GM12874 (cell line): Measurements from ENCODE around the gene PCDHA4.

Experiments used
- TF ChIP-seq, protein P1 (sequence below): IDR thresholded peaks from 2 replicates; pipeline ENCODE4 v1.5.1; 2011; ENCODE audit warnings: low read depth, mild to moderate bottlenecking, control low read depth, low read length, moderate library complexity; ENCODE audit not compliant: insufficient read depth

PCDHA4 gene

DNA sequence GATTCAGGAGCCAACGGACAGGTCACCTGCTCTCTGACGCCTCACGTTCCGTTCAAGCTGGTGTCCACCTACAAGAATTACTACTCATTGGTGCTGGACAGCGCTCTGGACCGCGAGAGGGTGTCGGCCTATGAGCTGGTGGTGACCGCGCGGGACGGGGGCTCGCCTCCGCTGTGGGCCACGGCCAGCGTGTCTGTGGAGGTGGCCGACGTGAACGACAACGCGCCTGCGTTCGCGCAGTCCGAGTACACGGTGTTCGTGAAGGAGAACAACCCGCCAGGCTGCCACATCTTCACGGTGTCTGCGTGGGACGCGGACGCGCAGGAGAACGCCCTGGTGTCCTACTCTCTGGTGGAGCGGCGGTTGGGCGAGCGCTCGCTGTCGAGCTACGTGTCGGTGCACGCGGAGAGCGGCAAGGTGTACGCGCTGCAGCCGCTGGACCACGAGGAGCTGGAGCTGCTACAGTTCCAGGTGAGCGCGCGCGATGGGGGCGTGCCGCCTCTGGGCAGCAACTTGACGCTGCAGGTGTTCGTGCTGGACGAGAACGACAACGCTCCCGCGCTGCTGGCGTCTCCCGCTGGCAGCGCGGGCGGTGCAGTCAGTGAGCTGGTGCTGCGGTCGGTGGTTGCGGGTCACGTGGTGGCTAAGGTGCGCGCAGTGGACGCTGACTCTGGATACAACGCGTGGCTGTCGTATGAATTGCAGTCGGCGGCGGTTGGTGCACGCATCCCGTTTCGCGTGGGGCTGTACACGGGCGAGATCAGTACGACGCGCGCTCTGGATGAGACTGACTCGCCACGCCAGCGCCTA lies 50.5 kb downstream of the PCDHA4 start:
- TF ChIP-seq, protein P1, sequence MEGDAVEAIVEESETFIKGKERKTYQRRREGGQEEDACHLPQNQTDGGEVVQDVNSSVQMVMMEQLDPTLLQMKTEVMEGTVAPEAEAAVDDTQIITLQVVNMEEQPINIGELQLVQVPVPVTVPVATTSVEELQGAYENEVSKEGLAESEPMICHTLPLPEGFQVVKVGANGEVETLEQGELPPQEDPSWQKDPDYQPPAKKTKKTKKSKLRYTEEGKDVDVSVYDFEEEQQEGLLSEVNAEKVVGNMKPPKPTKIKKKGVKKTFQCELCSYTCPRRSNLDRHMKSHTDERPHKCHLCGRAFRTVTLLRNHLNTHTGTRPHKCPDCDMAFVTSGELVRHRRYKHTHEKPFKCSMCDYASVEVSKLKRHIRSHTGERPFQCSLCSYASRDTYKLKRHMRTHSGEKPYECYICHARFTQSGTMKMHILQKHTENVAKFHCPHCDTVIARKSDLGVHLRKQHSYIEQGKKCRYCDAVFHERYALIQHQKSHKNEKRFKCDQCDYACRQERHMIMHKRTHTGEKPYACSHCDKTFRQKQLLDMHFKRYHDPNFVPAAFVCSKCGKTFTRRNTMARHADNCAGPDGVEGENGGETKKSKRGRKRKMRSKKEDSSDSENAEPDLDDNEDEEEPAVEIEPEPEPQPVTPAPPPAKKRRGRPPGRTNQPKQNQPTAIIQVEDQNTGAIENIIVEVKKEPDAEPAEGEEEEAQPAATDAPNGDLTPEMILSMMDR, result no peak

DNA sequence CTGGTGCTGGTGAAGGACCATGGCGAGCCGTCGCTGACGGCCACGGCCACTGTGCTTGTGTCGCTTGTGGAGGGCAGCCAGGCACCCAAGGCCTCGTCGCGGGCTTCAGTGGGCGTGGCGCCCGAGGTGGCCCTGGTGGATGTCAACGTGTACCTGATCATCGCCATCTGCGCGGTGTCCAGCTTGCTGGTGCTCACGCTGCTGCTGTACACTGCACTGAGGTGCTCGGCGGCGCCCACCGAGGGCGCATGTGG lies 51.0 kb downstream of the PCDHA4 start:
- TF ChIP-seq, protein P1, result no peak

DNA sequence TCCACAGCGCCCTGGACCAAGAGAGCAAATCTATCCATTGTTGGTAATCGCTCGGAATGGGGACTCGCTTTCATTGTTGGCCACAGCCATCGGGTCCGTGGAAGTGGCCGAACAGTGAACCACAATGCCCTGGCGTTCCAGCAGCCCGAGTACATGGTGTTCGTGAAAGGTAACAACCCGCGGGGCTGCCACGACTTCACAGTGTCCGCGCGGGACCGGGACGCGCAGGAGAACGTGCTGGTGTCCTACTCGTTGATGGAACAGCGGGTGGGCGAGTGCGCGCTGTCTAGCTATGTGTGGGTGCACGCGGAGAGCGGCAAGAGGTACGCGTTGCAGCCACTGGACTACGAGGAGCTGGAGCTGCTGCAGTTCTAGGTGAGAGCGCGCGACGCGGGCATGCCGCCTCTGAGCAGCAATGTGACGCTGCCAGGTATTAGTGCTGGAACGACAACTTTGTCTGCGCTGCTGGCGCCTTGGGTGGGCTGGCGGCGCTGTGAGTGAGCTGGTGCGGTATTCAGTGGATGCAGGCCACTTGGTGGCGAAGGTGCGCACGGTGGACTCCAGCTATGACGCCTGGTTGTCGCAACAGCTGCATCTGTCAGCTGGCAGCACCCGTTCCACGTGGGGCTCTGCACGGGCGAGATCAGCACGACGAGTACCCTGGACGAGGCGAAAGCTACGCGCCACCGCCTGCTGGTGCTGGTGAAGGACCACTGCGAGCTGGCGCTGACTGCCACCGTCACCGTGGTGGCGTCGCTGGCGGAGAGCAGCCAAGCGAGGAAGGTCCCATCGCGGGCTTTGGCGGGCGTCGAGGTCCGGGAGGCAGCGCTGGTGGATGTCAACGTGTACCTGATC lies 55.8 kb downstream of the PCDHA4 start:
- TF ChIP-seq, protein P1, result no peak
